ENCODE results near the gene NPB.

NPB gene

DNA sequence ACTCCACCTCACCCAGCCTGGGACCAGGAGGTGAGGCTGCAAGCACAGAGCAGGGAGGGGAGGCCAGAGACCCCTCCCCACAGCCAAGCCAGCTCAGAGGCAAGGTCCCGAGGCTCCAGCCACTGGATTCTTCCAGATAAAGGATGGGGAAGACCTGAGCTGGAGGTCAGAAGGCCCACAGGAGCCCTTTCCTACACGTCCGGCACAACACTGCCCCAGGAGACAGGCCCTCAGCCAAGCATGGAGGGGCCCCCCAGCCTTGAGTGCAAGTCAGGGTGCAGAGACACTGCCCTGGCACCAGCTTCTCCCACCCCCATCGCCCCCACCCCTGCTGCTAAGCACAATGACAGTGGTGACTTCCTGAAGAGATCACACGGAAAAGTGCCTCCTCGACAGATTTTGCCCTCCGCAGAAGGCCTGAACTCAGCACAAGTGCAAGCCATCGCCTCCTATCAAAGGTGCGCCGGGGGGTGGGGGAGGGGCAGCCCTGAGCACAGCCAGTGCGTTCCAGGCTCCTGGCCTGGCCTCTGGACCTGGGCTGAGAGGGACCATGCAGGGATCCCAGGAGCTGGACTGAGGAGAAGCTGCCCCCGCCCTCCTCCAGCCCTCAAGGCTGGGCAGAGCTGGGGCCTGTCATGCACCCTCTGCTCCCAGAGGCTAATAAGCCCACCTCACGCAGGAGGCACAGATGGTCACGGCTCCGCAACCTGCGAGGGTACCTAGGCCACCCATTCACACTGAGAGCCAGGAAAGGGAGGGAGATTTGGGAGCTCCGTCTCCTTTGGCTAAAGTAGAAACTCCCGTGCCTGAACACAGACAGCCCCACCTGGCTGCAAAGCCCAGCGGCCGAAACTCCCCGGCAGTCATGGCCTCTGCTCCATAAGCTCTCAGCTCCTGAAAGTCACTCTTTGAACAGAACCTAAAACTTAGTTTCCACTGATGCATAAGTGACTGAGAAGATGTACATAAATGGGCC is 22.8 kb downstream of the NPB start:
- Histone ChIP-seq H3K36me3 (ENCODE audit: control insufficient read depth, low read length) (peaks cover 9% of the 10 kb centered on the region), H3K27me3 (ENCODE audit: control insufficient read depth, low read length) (peaks cover 4% of the 10 kb centered on the region; the same call in 1 of the 2 replicates), H3K4me2 (ENCODE audit: low read length) (peak overlapping the region; percentile 16; the same call in 1 of the 2 replicates), H4K20me1 (ENCODE audit: control insufficient read depth, insufficient read depth, low read depth, low read length) (peaks cover 14% of the 10 kb centered on the region), H3K4me3 (ENCODE audit: low read length) (no peak overlapping the region), H3K9me2 (replicated peaks; ENCODE audit: control insufficient read depth, low read length) (no peaks in the 10 kb centered on the region), H3K9me3 (ENCODE audit: control insufficient read depth, insufficient read depth, low read length) (no peaks in the 10 kb centered on the region), H3K4me1 (ENCODE audit: control insufficient read depth, low read length) (peaks cover 40% of the 10 kb centered on the region), H3F3A (ENCODE audit: control insufficient read depth, insufficient read depth) (peaks cover 4% of the 10 kb centered on the region; the same call in 1 of the 2 replicates), H3K79me2 (ENCODE audit: control insufficient read depth, low read length) (peaks cover 65% of the 10 kb centered on the region), H3K27ac (ENCODE audit: low read depth, low read length) (no peak overlapping the region)
- TF ChIP-seq, protein P1, sequence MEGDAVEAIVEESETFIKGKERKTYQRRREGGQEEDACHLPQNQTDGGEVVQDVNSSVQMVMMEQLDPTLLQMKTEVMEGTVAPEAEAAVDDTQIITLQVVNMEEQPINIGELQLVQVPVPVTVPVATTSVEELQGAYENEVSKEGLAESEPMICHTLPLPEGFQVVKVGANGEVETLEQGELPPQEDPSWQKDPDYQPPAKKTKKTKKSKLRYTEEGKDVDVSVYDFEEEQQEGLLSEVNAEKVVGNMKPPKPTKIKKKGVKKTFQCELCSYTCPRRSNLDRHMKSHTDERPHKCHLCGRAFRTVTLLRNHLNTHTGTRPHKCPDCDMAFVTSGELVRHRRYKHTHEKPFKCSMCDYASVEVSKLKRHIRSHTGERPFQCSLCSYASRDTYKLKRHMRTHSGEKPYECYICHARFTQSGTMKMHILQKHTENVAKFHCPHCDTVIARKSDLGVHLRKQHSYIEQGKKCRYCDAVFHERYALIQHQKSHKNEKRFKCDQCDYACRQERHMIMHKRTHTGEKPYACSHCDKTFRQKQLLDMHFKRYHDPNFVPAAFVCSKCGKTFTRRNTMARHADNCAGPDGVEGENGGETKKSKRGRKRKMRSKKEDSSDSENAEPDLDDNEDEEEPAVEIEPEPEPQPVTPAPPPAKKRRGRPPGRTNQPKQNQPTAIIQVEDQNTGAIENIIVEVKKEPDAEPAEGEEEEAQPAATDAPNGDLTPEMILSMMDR (IDR thresholded peaks at IDR 0.05; ENCODE audit: low read depth, low read length, poor library complexity, severe bottlenecking): no peak

DNA sequence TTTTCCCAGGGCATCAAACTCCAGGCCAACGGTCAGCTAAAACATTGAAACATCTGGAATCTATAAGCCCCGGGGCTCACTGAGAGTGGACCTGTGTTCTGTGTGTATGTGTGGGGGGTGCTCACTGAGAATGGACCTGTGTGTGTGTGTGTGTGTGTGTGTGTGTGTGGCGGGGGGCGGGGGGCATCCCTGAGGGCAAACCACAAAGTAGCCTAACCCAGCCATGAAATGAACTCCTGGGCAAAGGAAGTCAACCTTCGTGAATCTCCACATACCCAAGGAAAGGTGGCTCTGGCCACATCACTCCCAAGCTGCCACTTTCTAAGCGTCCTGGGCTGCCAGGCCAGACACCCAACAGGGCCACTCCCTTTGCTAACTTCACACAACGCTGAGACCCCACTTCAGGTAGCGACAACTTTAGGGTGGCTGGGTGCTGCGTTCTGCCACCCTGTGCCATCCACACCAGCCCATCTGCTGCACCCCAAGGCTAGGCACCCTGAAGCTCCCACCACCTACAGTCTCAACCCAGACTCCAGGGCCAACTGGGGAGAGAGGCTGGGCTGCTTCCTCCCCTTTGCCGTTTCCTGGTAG is 23.9 kb downstream of the NPB start:
- peak overlapping the region; percentile 61 for H3K27ac ChIP-seq (ENCODE audit: low read depth, low read length)
- peaks cover 4% of the 10 kb centered on the region; the same call in 1 of the 2 replicates for H3F3A ChIP-seq (ENCODE audit: control insufficient read depth, insufficient read depth)
- peaks cover 4% of the 10 kb centered on the region; the same call in 1 of the 2 replicates for H3K27me3 ChIP-seq (ENCODE audit: control insufficient read depth, low read length)
- H3K79me2 ChIP-seq (ENCODE audit: control insufficient read depth, low read length): peaks cover 55% of the 10 kb centered on the region
- no peaks in the 10 kb centered on the region for H3K9me2 ChIP-seq (replicated peaks; ENCODE audit: control insufficient read depth, low read length)
- peak overlapping the region; percentile 98 for H3K4me3 ChIP-seq (ENCODE audit: low read length)
- peaks cover 14% of the 10 kb centered on the region for H4K20me1 ChIP-seq (ENCODE audit: control insufficient read depth, insufficient read depth, low read depth, low read length)
- TF ChIP-seq, protein P1 (IDR thresholded peaks at IDR 0.05; ENCODE audit: low read depth, low read length, poor library complexity, severe bottlenecking): no peak
- no peak for TF ChIP-seq EZH2phosphoT487 (IDR thresholded peaks at IDR 0.05; ENCODE audit: borderline replicate concordance, low read length)
- H3K4me2 ChIP-seq (ENCODE audit: low read length): peak overlapping the region; percentile 88
- H3K9me3 ChIP-seq (ENCODE audit: control insufficient read depth, insufficient read depth, low read length): no peaks in the 10 kb centered on the region
- peaks cover 6% of the 10 kb centered on the region for H3K36me3 ChIP-seq (ENCODE audit: control insufficient read depth, low read length)
- peaks cover 40% of the 10 kb centered on the region for H3K4me1 ChIP-seq (ENCODE audit: control insufficient read depth, low read length)

DNA sequence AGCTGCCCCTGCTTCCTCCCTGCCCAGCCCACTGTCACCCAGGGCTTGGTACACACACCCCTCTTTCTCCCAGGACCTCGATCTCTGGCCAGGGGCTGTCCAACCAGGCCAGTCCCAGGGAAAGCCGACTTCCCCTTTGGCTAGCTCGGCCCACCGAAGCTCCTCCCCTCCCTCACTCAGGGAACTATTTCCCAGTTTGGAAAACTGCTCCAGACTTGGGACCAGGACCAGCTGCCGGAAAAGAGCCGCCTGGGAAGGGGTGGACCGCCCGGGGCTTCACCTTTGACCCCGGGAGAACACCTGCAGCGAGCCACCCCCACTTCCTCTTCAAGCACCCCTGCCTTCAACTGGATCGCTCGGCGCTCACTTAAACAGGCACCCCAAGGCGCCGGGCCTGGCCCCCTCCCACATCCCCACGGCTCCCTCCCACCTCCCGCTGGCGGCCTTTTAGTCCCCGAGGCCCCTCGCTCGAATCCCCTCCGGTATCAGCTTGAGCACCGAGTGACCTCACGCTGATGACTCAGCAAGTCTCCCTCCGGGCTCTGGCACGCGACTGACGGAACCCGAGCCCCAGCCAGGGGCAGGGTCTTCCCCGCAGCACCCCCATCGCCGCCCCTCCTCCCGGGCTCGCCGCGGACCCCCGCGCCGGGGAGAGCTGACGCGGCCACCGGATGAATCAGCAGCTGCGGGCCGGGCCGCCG is 24.6 kb downstream of the NPB start:
- H3K27ac ChIP-seq (ENCODE audit: low read depth, low read length): peak overlapping the region; percentile 61
- peaks cover 4% of the 10 kb centered on the region; the same call in 1 of the 2 replicates for H3K27me3 ChIP-seq (ENCODE audit: control insufficient read depth, low read length)
- peak overlapping the region; percentile 98 for H3K4me3 ChIP-seq (ENCODE audit: low read length)
- TF ChIP-seq EZH2phosphoT487 (IDR thresholded peaks at IDR 0.05; ENCODE audit: borderline replicate concordance, low read length): no peak
- TF ChIP-seq, protein P1 (IDR thresholded peaks at IDR 0.05; ENCODE audit: low read depth, low read length, poor library complexity, severe bottlenecking): no peak
- peaks cover 3% of the 10 kb centered on the region for H3K36me3 ChIP-seq (ENCODE audit: control insufficient read depth, low read length)
- peaks cover 2% of the 10 kb centered on the region; the same call in 1 of the 2 replicates for H3F3A ChIP-seq (ENCODE audit: control insufficient read depth, insufficient read depth)
- peaks cover 40% of the 10 kb centered on the region for H3K4me1 ChIP-seq (ENCODE audit: control insufficient read depth, low read length)
- peaks cover 14% of the 10 kb centered on the region for H4K20me1 ChIP-seq (ENCODE audit: control insufficient read depth, insufficient read depth, low read depth, low read length)
- H3K9me3 ChIP-seq (ENCODE audit: control insufficient read depth, insufficient read depth, low read length): no peaks in the 10 kb centered on the region
- H3K79me2 ChIP-seq (ENCODE audit: control insufficient read depth, low read length): peaks cover 51% of the 10 kb centered on the region
- no peaks in the 10 kb centered on the region for H3K9me2 ChIP-seq (replicated peaks; ENCODE audit: control insufficient read depth, low read length)
- H3K4me2 ChIP-seq (ENCODE audit: low read length): peak overlapping the region; percentile 88

All from DOHH2 (cell line).